ENCODE data around the gene TDP2.

DNA sequence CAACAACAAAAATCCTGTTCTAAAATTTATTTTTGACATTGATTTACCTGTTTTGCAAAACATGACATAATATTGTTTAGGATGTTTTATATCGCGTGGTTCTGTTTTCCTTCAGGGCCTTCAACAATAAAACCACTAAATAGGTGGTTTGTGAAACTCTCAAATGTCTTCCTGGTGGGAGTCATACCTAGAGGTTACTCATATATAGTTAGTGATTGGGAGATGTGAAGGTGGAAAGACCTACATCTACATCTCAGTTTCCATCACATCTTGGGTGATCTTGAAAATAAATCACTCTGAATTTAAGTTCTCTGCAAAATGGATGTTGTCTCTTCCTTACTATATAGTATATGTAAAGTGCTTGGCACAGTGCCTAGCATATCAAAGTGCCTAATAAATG is 29.4 kb upstream of the TDP2 start:
- TF ChIP-seq, protein P1, sequence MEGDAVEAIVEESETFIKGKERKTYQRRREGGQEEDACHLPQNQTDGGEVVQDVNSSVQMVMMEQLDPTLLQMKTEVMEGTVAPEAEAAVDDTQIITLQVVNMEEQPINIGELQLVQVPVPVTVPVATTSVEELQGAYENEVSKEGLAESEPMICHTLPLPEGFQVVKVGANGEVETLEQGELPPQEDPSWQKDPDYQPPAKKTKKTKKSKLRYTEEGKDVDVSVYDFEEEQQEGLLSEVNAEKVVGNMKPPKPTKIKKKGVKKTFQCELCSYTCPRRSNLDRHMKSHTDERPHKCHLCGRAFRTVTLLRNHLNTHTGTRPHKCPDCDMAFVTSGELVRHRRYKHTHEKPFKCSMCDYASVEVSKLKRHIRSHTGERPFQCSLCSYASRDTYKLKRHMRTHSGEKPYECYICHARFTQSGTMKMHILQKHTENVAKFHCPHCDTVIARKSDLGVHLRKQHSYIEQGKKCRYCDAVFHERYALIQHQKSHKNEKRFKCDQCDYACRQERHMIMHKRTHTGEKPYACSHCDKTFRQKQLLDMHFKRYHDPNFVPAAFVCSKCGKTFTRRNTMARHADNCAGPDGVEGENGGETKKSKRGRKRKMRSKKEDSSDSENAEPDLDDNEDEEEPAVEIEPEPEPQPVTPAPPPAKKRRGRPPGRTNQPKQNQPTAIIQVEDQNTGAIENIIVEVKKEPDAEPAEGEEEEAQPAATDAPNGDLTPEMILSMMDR (IDR thresholded peaks at IDR 0.05) = no peak
- TF ChIP-seq EP300 (IDR thresholded peaks at IDR 0.05) (no peak), POLR2A (IDR thresholded peaks at IDR 0.05; ENCODE audit: low read depth) (no peak)
